CD4-positive, alpha-beta T cell treated with Interleukin-21 for 1 hour (primary cell): ENCODE data around the gene GOPC.
A peak's percentile ranks its signal among the peaks of the same experiment; 100 is the strongest.
"Not testable (repeated sequence)": the region's sequence is repeated elsewhere in the genome, so short reads cannot be mapped to it uniquely, and the experiment has no call there.

ENCODE experiments used
- DNase-seq: peaks from one replicate; pipeline ENCODE4 v3.0.0-alpha.2; 2020

GOPC gene

GRCh38 chr6:117548797-117549301, 53.5 kb downstream of the GOPC start:
- peak; percentile 37 for DNase-seq

GRCh38 chr6:117547688-117548621, 54.4 kb downstream of the GOPC start:
- peak; percentile 67 for DNase-seq

- no peak for DNase-seq
Measured at GRCh38 chr6:117546674-117547073, 55.6 kb downstream of the GOPC start.

GRCh38 chr6:117545161-117545595, 57.1 kb downstream of the GOPC start:
- DNase-seq, result no peak

GRCh38 chr6:117544716-117545115, 57.6 kb downstream of the GOPC start:
- no peak for DNase-seq

- DNase-seq, result no peak
Measured at GRCh38 chr6:117542493-117542892, 59.8 kb downstream of the GOPC start.

GRCh38 chr6:117540670-117541069, 61.6 kb downstream of the GOPC start:
- no peak for DNase-seq

GRCh38 chr6:117538615-117539014, 63.7 kb downstream of the GOPC start:
- DNase-seq, result no peak

- DNase-seq, result no peak
Measured at GRCh38 chr6:117536317-117536716, 66.0 kb downstream of the GOPC start.

- no peak for DNase-seq
Measured at GRCh38 chr6:117534974-117535373, 67.3 kb downstream of the GOPC start.

- DNase-seq, result no peak
Measured at GRCh38 chr6:117533775-117534174, 68.5 kb downstream of the GOPC start.

- no peak for DNase-seq
Measured at GRCh38 chr6:117531809-117532725, 70.2 kb downstream of the GOPC start.

- DNase-seq, result no peak
Measured at GRCh38 chr6:117531346-117531745, 71.0 kb downstream of the GOPC start.

- no peak for DNase-seq
Measured at GRCh38 chr6:117530467-117531242, 71.7 kb downstream of the GOPC start.

- DNase-seq, result no peak
Measured at GRCh38 chr6:117525607-117526006, 76.7 kb downstream of the GOPC start.

GRCh38 chr6:117521791-117522502, 80.4 kb downstream of the GOPC start:
- DNase-seq, result no peak

- no peak for DNase-seq
Measured at GRCh38 chr6:117520603-117521395, 81.5 kb downstream of the GOPC start.

GRCh38 chr6:117518870-117519269, 83.4 kb downstream of the GOPC start:
- DNase-seq, result no peak

GRCh38 chr6:117517995-117518394, 84.3 kb downstream of the GOPC start:
- DNase-seq, result not testable (repeated sequence)

- no peak for DNase-seq
Measured at GRCh38 chr6:117515326-117515725, 87.0 kb downstream of the GOPC start.

GRCh38 chr6:117514655-117515054, 87.7 kb downstream of the GOPC start:
- no peak for DNase-seq
